ENCODE data around the gene ZBTB38.

The ZBTB38 gene

GRCh38 chr3:141385406-141386125 lies 17.3 kb downstream of the ZBTB38 start:
- in situ Hi-C loops (cut with MboI; ENCODE audit: low sequenced_read_pairs) = no loop called here

GRCh38 chr3:141386126-141386488 lies 17.8 kb downstream of the ZBTB38 start:
- in situ Hi-C loops (cut with MboI; ENCODE audit: low sequenced_read_pairs) = no loop called here

GRCh38 chr3:141386611-141387111 lies 18.4 kb downstream of the ZBTB38 start:
- in situ Hi-C loops (cut with MboI; ENCODE audit: low sequenced_read_pairs) = no loop called here

GRCh38 chr3:141387516-141387915 lies 19.2 kb downstream of the ZBTB38 start:
- in situ Hi-C loops (cut with MboI; ENCODE audit: low sequenced_read_pairs) = no loop called here

- in situ Hi-C loops (cut with MboI; ENCODE audit: low sequenced_read_pairs) = no loop called here
Observed at GRCh38 chr3:141388395-141388794, 20.1 kb downstream of the ZBTB38 start.

GRCh38 chr3:141388823-141389621 lies 20.7 kb downstream of the ZBTB38 start:
- in situ Hi-C loops (cut with MboI; ENCODE audit: low sequenced_read_pairs) = no loop called here

GRCh38 chr3:141389703-141390102 lies 21.4 kb downstream of the ZBTB38 start:
- in situ Hi-C loops (cut with MboI; ENCODE audit: low sequenced_read_pairs) = no loop called here

- in situ Hi-C loops (cut with MboI; ENCODE audit: low sequenced_read_pairs) = no loop called here
Observed at GRCh38 chr3:141390747-141391146, 22.4 kb downstream of the ZBTB38 start.

- in situ Hi-C loops (cut with MboI; ENCODE audit: low sequenced_read_pairs) = no loop called here
Observed at GRCh38 chr3:141391298-141391990, 23.1 kb downstream of the ZBTB38 start.

- in situ Hi-C loops (cut with MboI; ENCODE audit: low sequenced_read_pairs) = no loop called here
Observed at GRCh38 chr3:141391991-141392316, 23.6 kb downstream of the ZBTB38 start.

GRCh38 chr3:141392416-141392815 lies 24.1 kb downstream of the ZBTB38 start:
- in situ Hi-C loops (cut with MboI; ENCODE audit: low sequenced_read_pairs) = no loop called here

GRCh38 chr3:141392897-141393734 lies 24.8 kb downstream of the ZBTB38 start:
- in situ Hi-C loops (cut with MboI; ENCODE audit: low sequenced_read_pairs) = no loop called here

GRCh38 chr3:141393735-141394076 lies 25.4 kb downstream of the ZBTB38 start:
- in situ Hi-C loops (cut with MboI; ENCODE audit: low sequenced_read_pairs) = no loop called here

GRCh38 chr3:141394560-141394959 lies 26.3 kb downstream of the ZBTB38 start:
- in situ Hi-C loops (cut with MboI; ENCODE audit: low sequenced_read_pairs) = no loop called here

GRCh38 chr3:141395005-141395589 lies 26.8 kb downstream of the ZBTB38 start:
- in situ Hi-C loops (cut with MboI; ENCODE audit: low sequenced_read_pairs) = no loop called here

GRCh38 chr3:141397996-141398395 lies 29.7 kb downstream of the ZBTB38 start:
- in situ Hi-C loops (cut with MboI; ENCODE audit: low sequenced_read_pairs) = no loop called here

GRCh38 chr3:141399200-141399599 lies 30.9 kb downstream of the ZBTB38 start:
- in situ Hi-C loops (cut with MboI; ENCODE audit: low sequenced_read_pairs) = no loop called here

- in situ Hi-C loops (cut with MboI; ENCODE audit: low sequenced_read_pairs) = no loop called here
Observed at GRCh38 chr3:141400073-141400971, 32.0 kb downstream of the ZBTB38 start.

- in situ Hi-C loops (cut with MboI; ENCODE audit: low sequenced_read_pairs) = no loop called here
Observed at GRCh38 chr3:141401095-141401494, 32.8 kb downstream of the ZBTB38 start.
